Measurements from ENCODE around the gene NR6A1. TPM values are rescaled to one million over a fixed set of nuclear protein-coding genes. Genes with fewer than 3 reads are reported as not detected.

Gene NR6A1
- total RNA-seq, 1 experiment from 2014 or later = 164 TPM

DNA sequence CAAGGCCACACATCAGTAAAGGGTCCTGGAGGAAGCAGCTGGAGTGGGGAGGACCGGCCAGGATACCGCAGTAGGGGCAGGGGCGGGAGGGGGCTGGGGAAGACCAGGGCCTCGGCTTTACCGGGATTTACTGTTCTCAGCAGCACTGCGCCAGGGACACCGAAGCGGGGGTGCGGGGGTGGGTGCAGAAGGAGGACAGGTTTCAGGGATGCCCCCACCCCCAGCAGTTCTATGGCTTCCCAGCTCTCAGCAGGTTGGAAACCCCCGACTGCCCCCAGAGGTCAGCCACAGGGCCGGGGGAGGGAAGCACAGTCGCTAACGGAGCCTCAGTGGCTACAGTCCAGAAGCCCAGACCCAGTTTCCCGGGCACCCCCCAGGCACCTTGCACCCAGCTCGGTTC is 285.2 kb downstream of the NR6A1 start (continued):
- no peak for TF ChIP-seq MYBL2 (CRISPR knock-in tag; IDR thresholded peaks at IDR 0.05)
- TF ChIP-seq, protein P1, sequence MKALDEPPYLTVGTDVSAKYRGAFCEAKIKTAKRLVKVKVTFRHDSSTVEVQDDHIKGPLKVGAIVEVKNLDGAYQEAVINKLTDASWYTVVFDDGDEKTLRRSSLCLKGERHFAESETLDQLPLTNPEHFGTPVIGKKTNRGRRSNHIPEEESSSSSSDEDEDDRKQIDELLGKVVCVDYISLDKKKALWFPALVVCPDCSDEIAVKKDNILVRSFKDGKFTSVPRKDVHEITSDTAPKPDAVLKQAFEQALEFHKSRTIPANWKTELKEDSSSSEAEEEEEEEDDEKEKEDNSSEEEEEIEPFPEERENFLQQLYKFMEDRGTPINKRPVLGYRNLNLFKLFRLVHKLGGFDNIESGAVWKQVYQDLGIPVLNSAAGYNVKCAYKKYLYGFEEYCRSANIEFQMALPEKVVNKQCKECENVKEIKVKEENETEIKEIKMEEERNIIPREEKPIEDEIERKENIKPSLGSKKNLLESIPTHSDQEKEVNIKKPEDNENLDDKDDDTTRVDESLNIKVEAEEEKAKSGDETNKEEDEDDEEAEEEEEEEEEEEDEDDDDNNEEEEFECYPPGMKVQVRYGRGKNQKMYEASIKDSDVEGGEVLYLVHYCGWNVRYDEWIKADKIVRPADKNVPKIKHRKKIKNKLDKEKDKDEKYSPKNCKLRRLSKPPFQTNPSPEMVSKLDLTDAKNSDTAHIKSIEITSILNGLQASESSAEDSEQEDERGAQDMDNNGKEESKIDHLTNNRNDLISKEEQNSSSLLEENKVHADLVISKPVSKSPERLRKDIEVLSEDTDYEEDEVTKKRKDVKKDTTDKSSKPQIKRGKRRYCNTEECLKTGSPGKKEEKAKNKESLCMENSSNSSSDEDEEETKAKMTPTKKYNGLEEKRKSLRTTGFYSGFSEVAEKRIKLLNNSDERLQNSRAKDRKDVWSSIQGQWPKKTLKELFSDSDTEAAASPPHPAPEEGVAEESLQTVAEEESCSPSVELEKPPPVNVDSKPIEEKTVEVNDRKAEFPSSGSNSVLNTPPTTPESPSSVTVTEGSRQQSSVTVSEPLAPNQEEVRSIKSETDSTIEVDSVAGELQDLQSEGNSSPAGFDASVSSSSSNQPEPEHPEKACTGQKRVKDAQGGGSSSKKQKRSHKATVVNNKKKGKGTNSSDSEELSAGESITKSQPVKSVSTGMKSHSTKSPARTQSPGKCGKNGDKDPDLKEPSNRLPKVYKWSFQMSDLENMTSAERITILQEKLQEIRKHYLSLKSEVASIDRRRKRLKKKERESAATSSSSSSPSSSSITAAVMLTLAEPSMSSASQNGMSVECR (CRISPR knock-in tag; IDR thresholded peaks at IDR 0.05; ENCODE audit: borderline replicate concordance) = no peak
- TF ChIP-seq NFYB (CRISPR knock-in tag; conservative IDR thresholded peaks at IDR 0.05; ENCODE audit: low read depth) = no peak
- no peak for TF ChIP-seq JUN (CRISPR knock-in tag; IDR thresholded peaks at IDR 0.05)
- no peak for TF ChIP-seq TEAD1 (CRISPR knock-in tag; IDR thresholded peaks at IDR 0.05)

DNA sequence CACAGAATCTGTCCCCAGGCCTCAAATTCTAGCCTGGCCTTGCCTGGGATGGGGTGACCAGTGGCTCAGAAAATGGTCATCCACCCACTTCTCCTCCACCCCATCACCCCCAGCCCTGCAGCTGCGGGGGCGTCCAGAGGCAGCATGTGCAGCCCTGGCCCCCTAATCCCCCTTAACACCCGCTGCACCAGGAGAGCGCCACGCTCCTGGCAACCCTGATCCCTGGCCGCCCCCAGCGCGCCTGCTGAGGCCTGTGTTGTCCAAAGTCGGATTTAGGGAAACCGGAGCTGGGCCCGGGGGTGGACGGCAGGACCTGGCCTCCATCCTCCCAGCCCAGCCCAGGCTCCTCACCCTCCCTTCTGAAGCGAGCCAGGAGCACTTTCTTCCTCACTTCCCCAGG is 285.9 kb downstream of the NR6A1 start:
- POLR2A ChIA-PET = no interaction called here
- TF ChIP-seq, protein P2, sequence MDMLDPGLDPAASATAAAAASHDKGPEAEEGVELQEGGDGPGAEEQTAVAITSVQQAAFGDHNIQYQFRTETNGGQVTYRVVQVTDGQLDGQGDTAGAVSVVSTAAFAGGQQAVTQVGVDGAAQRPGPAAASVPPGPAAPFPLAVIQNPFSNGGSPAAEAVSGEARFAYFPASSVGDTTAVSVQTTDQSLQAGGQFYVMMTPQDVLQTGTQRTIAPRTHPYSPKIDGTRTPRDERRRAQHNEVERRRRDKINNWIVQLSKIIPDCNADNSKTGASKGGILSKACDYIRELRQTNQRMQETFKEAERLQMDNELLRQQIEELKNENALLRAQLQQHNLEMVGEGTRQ (CRISPR knock-in tag; IDR thresholded peaks at IDR 0.05) = no peak
- TF ChIP-seq ATF1 (CRISPR knock-in tag; IDR thresholded peaks at IDR 0.05) (no peak), EMX1 (CRISPR knock-in tag; IDR thresholded peaks at IDR 0.05) (no peak), ZBTB21 (CRISPR knock-in tag; IDR thresholded peaks at IDR 0.05; ENCODE audit: borderline replicate concordance) (no peak), OVOL2 (CRISPR knock-in tag; IDR thresholded peaks at IDR 0.05; ENCODE audit: borderline replicate concordance) (no peak), NR2C2 (CRISPR knock-in tag; IDR thresholded peaks at IDR 0.05) (no peak), ETV6 (CRISPR knock-in tag; IDR thresholded peaks at IDR 0.05) (no peak), NR3C1 (CRISPR knock-in tag; conservative IDR thresholded peaks at IDR 0.05; ENCODE audit: low read depth) (no peak), TEAD1 (CRISPR knock-in tag; IDR thresholded peaks at IDR 0.05) (no peak)
- TF ChIP-seq, protein P3, sequence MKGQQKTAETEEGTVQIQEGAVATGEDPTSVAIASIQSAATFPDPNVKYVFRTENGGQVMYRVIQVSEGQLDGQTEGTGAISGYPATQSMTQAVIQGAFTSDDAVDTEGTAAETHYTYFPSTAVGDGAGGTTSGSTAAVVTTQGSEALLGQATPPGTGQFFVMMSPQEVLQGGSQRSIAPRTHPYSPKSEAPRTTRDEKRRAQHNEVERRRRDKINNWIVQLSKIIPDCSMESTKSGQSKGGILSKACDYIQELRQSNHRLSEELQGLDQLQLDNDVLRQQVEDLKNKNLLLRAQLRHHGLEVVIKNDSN (CRISPR knock-in tag; IDR thresholded peaks at IDR 0.05) = no peak
- TF ChIP-seq, protein P4, sequence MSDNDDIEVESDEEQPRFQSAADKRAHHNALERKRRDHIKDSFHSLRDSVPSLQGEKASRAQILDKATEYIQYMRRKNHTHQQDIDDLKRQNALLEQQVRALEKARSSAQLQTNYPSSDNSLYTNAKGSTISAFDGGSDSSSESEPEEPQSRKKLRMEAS (CRISPR knock-in tag; IDR thresholded peaks at IDR 0.05) = no peak
- TF ChIP-seq, protein P5, sequence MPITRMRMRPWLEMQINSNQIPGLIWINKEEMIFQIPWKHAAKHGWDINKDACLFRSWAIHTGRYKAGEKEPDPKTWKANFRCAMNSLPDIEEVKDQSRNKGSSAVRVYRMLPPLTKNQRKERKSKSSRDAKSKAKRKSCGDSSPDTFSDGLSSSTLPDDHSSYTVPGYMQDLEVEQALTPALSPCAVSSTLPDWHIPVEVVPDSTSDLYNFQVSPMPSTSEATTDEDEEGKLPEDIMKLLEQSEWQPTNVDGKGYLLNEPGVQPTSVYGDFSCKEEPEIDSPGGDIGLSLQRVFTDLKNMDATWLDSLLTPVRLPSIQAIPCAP (CRISPR knock-in tag; IDR thresholded peaks at IDR 0.05) = no peak
- TF ChIP-seq, protein P6, sequence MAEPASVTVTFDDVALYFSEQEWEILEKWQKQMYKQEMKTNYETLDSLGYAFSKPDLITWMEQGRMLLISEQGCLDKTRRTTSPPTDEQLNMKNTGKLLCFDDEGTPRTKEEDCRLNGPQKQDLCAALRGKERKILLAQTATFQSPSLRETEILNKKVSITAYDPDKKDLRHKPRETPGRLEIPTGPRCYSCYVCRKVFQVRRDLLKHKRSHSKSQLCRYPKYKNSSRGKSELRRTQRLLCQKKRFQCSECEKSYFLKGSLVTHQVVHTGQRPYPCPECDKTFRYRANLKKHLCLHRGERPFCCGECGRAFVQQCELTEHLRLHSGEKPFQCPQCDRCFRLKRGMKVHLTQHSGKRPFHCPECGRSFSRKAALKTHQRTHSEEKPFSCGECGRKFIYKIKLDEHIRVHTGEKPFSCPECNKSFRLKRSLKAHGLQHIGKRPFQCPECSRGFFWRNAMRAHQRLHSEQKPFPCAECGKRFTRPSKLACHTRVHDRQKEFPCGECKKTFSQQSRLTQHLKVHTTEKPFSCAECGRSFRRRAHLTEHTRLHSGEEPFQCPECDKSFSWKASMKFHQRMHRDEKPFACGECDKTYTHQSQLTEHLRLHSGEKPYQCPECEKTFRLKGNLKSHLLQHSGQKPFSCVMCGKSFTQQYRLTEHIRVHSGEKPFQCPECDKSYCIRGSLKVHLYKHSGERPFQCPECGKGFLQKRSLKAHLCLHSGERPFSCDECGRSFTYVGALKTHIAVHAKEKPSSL (CRISPR knock-in tag; conservative IDR thresholded peaks at IDR 0.05) = no peak
- peaks cover 26% of the 10 kb centered on the region for H3K4me1 Mint-ChIP-seq
- CTCF ChIA-PET = no interaction called here
- DNase-seq (ENCODE audit: low spot score) = no peak
- no peaks in the 10 kb centered on the region for H3K36me3 Mint-ChIP-seq
- ATAC-seq = no peak
- no peak overlapping the region for H3K27ac Mint-ChIP-seq
- no peak overlapping the region for H3K4me3 Mint-ChIP-seq
- peaks cover 21% of the 10 kb centered on the region for H3K27me3 Mint-ChIP-seq (ENCODE audit: low read depth)
- no peaks in the 10 kb centered on the region for H3K9me3 Mint-ChIP-seq

All from WTC11 (cell line).